GM08714 (cell line): Measurements from ENCODE around the gene RPTOR.

Source experiments
- H3K4me3 ChIP-seq: fragments of 200-500 bp; sonication (Bioruptor generic); 2 replicates; pipeline ENCODE4 v1.5.1; 2014; ENCODE audit warnings: mild to moderate bottlenecking, low read length, inconsistent platforms
- ZNF274 ChIP-seq: IDR thresholded peaks from 2 replicates; pipeline ENCODE4 v1.6.1; 2012; ENCODE audit warnings: mild to moderate bottlenecking, low read depth, low read length

The RPTOR gene

GRCh38 chr17:80943346-80944145 is 398.9 kb downstream of the RPTOR start:
- no peak for TF ChIP-seq ZNF274

GRCh38 chr17:80944326-80944725 is 399.7 kb downstream of the RPTOR start:
- no peak for TF ChIP-seq ZNF274
- H3K4me3 ChIP-seq, result no peak overlapping the region

More at GRCh38 chr17:80943346-80944145, 398.9 kb downstream of the RPTOR start:
- H3K4me3 ChIP-seq, result no peak overlapping the region

GRCh38 chr17:80945736-80946135 is 401.1 kb downstream of the RPTOR start:
- no peak for TF ChIP-seq ZNF274
- H3K4me3 ChIP-seq, result no peak overlapping the region

- no peak for TF ChIP-seq ZNF274
- no peak overlapping the region for H3K4me3 ChIP-seq
Observed at GRCh38 chr17:80946449-80946848, 401.8 kb downstream of the RPTOR start.

GRCh38 chr17:80947200-80947940 is 402.7 kb downstream of the RPTOR start:
- no peak for TF ChIP-seq ZNF274
- H3K4me3 ChIP-seq, result no peak overlapping the region

- no peak for TF ChIP-seq ZNF274
- no peak overlapping the region for H3K4me3 ChIP-seq
Observed at GRCh38 chr17:80948019-80948975, 403.7 kb downstream of the RPTOR start.

GRCh38 chr17:80948976-80949450 is 404.4 kb downstream of the RPTOR start:
- no peak for TF ChIP-seq ZNF274
- H3K4me3 ChIP-seq, result no peak overlapping the region

GRCh38 chr17:80949451-80950421 is 405.1 kb downstream of the RPTOR start:
- no peak overlapping the region for H3K4me3 ChIP-seq
- TF ChIP-seq ZNF274, result no peak

GRCh38 chr17:80950466-80951120 is 406.0 kb downstream of the RPTOR start:
- TF ChIP-seq ZNF274, result no peak
- no peak overlapping the region for H3K4me3 ChIP-seq

- TF ChIP-seq ZNF274, result no peak
- H3K4me3 ChIP-seq, result no peak overlapping the region
Observed at GRCh38 chr17:80951121-80952090, 406.8 kb downstream of the RPTOR start.

- no peak for TF ChIP-seq ZNF274
- H3K4me3 ChIP-seq, result no peak overlapping the region
Observed at GRCh38 chr17:80952291-80952690, 407.7 kb downstream of the RPTOR start.
